Liver (tissue), 9 donors: Measurements from ENCODE around the gene FAM89A. TPM values are rescaled to one million over a fixed set of nuclear protein-coding genes. Genes with fewer than 3 reads are reported as not detected.

Experiments used
- DNase-seq: peaks from one replicate; pipeline ENCODE4 v3.0.0-alpha.2; 2017; ENCODE audit warnings: low spot score
- H3K27ac ChIP-seq, 2 donors: one replicate each; pipeline ENCODE4 v1.7.0; 2013; ENCODE audit warnings: inconsistent platforms in 2 of 2, low read length in 2 of 2, control low read depth in 1 of 2, low read depth in 1 of 2, mild to moderate bottlenecking in 1 of 2
- H3K27me3 ChIP-seq, 4 donors: one replicate each; pipeline versions ENCODE4 v1.6.1 to v1.7.0; 2013; ENCODE audit warnings: low read length in 3 of 4, inconsistent platforms in 1 of 4, mild to moderate bottlenecking in 1 of 4, moderate library complexity in 1 of 4; ENCODE audit not compliant: control insufficient read depth in 4 of 4, insufficient read depth in 4 of 4
- H3K36me3 ChIP-seq, 4 donors: one replicate each; pipeline versions ENCODE4 v1.6.1 to v1.7.0; 2013; ENCODE audit warnings: low read length in 3 of 4, mild to moderate bottlenecking in 3 of 4, low read depth in 1 of 4, moderate library complexity in 1 of 4; ENCODE audit not compliant: control insufficient read depth in 4 of 4, insufficient read depth in 3 of 4
- H3K4me1 ChIP-seq, 4 donors: one replicate each; pipeline versions ENCODE4 v1.6.1 to v1.7.0; 2013; ENCODE audit warnings: low read length in 3 of 4, mild to moderate bottlenecking in 3 of 4, moderate library complexity in 1 of 4; ENCODE audit not compliant: control insufficient read depth in 4 of 4, insufficient read depth in 4 of 4
- H3K4me3 ChIP-seq, 3 donors: one replicate each; pipeline versions ENCODE4 v1.6.1 to v1.7.0; 2013; ENCODE audit warnings: low read length in 3 of 3, control low read depth in 1 of 3, low read depth in 1 of 3, mild to moderate bottlenecking in 1 of 3
- H3K9ac ChIP-seq, 2 donors: one replicate each; pipeline ENCODE4 v1.7.0; 2013; ENCODE audit warnings: low read length in 2 of 2, mild to moderate bottlenecking in 2 of 2, moderate library complexity in 2 of 2, control low read depth in 1 of 2, low read depth in 1 of 2
- H3K9me3 ChIP-seq, 4 donors: one replicate each; pipeline versions ENCODE4 v1.6.1 to v1.7.0; 2013; ENCODE audit warnings: low read length in 3 of 4; ENCODE audit not compliant: control insufficient read depth in 4 of 4
- ATF3 ChIP-seq: IDR thresholded peaks from 2 replicates; pipeline ENCODE4 v1.6.1; 2016; ENCODE audit warnings: antibody characterized with exemption
- CTCF ChIP-seq: fragments of 150-350 bp; IDR thresholded peaks from 2 replicates; pipeline ENCODE4 v1.5.1; 2017; ENCODE audit warnings: improper control_type of control experiment, low read depth, low read length; ENCODE audit not compliant: missing input control
- EGR1 ChIP-seq, 2 donors: IDR thresholded peaks; 2 replicates each; pipeline ENCODE4 v1.6.1; 2016 to 2018; ENCODE audit warnings: antibody characterized with exemption in 2 of 2, low read depth in 2 of 2
- FOXA2 ChIP-seq: IDR thresholded peaks from 2 replicates; pipeline ENCODE4 v1.6.1; 2016; ENCODE audit warnings: antibody characterized with exemption
- GABPA ChIP-seq, 2 donors: IDR thresholded peaks in 1 of 2; conservative IDR thresholded peaks in 1 of 2; 2 replicates each; pipeline ENCODE4 v1.6.1; 2016; ENCODE audit warnings: antibody characterized with exemption in 2 of 2, mild to moderate bottlenecking in 1 of 2, moderate library complexity in 1 of 2
- HNF4A ChIP-seq, 2 donors: conservative IDR thresholded peaks; 2 replicates each; pipeline ENCODE4 v1.6.1; 2016; ENCODE audit warnings: antibody characterized with exemption in 2 of 2, mild to moderate bottlenecking in 2 of 2
- HNF4G ChIP-seq: IDR thresholded peaks from 2 replicates; pipeline ENCODE4 v1.6.1; 2016; ENCODE audit warnings: antibody characterized with exemption
- JUND ChIP-seq, 2 donors: IDR thresholded peaks; 2 replicates each; pipeline ENCODE4 v1.6.1; 2016; ENCODE audit warnings: antibody characterized with exemption in 2 of 2
- NR2F2 ChIP-seq: IDR thresholded peaks from 2 replicates; pipeline ENCODE4 v1.6.1; 2016; ENCODE audit warnings: antibody characterized with exemption
- RAD21 ChIP-seq, 2 donors: IDR thresholded peaks; 2 replicates each; pipeline ENCODE4 v1.6.1; 2016; ENCODE audit warnings: antibody characterized with exemption in 2 of 2, mild to moderate bottlenecking in 2 of 2
- RXRA ChIP-seq, 2 donors: IDR thresholded peaks; 2 replicates each; pipeline ENCODE4 v1.6.1; 2017 to 2018; ENCODE audit warnings: antibody characterized with exemption in 2 of 2, mild to moderate bottlenecking in 1 of 2
- SP1 ChIP-seq: IDR thresholded peaks from 2 replicates; pipeline ENCODE4 v1.6.1; 2018; ENCODE audit warnings: antibody characterized with exemption, mild to moderate bottlenecking
- TAF1 ChIP-seq: conservative IDR thresholded peaks from 2 replicates; pipeline ENCODE4 v1.6.1; 2016; ENCODE audit warnings: antibody characterized with exemption, mild to moderate bottlenecking
- WGBS: extraction: QIAGEN DNeasy Blood & Tissue Kit; methylation state at CpG from one replicate; pipeline ENCODE4 v1.1.7; 2013; 5-methylcytosine and 5-hydroxymethylcytosine counted together
- polyA plus RNA-seq, 2 donors: library from polyadenylated mRNA; stranded (reverse) in 1 of 2; unstranded in 1 of 2; fragments of 200-250 nt in 1 of 2; fragments of >200 nt in 1 of 2; fragmentation: Nextera tagmentation in 1 of 2; extraction: Ambion mirVana in 1 of 2; gene quantifications; one replicate each; pipeline versions ENCODE4 v1.2.1 to v1.2.3, GENCODE V29; 2013 to 2015
- total RNA-seq, 2 donors: library from RNA; depleted of rRNA; stranded (reverse); fragments of >200 nt; gene quantifications; one replicate each; pipeline ENCODE4 v1.2.3, GENCODE V29; 2014
- TF ChIP-seq, protein P1 (sequence below): IDR thresholded peaks from 2 replicates; pipeline ENCODE4 v1.6.1; 2016; ENCODE audit warnings: antibody characterized with exemption
- TF ChIP-seq, protein P2 (sequence below): IDR thresholded peaks from 2 replicates; pipeline ENCODE4 v1.6.1; 2016; ENCODE audit warnings: antibody characterized with exemption, mild to moderate bottlenecking
- TF ChIP-seq, protein P3 (sequence below): IDR thresholded peaks from 2 replicates; pipeline ENCODE4 v1.6.1; 2016; ENCODE audit warnings: antibody characterized with exemption
- donor health status: healthy.
- donor health status: healthy.
- donor health status: healthy.
- donor health status: healthy.
- donor health status: healthy.

FAM89A gene
- total and polyA plus RNA-seq, 4 donors, result 5.3 to 8.8 (median 8.1) TPM

DNA sequence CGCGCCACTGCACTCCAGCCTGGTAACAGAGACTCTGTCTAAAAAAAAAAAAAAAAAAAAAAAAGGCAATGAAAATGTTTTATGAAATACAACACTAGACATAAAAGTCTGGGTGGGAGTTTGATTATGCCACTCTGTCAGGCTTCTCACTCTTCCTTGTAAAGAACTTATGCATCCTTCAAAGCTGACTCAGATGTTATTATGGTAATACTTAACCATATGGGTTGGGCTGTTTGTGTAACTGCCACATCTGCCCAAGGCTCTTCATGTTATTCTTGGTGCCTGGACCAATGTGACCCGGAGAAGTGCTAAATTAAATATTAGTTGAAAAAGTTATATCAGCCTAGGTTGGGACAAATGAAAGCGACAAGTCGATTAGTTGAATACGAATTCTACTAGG lies 23.8 kb downstream of the FAM89A start (continued):
- no peak for TF ChIP-seq ATF3
- TF ChIP-seq HNF4A (conservative IDR thresholded peaks at IDR 0.05), result no peak
- no peak for TF ChIP-seq HNF4G

DNA sequence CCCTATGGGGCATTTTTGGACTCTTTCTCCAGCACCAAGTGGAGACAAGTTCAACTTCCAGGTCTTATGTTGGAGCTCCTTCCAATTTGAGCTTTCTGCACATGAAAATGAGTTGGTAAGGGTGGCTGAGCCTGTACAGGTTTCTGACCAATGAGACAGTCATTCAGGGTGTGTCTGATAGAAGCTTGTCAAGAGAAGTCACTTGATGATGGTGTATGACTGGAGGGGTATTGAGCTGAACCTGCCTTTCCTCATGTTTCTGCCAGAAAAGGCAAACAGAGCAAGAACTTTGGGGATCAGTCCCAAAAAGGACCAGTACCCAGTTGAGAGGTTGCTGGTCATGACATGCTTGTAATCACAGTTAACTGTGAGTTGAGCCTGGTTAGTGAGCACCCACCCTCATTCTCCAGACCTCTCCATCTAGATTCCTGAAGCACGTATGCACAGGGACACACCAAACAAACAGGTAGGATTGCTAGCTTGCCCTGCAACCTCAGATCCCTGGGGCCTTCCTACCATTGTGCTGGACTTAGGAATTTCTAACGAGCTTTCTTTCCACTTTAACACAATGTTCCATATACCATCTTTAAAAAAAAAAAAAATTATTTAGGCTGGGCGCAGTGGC lies 26.6 kb downstream of the FAM89A start:
- Histone ChIP-seq H3K9me3 (peaks cover 0 to 3% (median 0%) of the 10 kb centered on the region in 4 donors), H3K27ac (no peak overlapping the region), H3K4me1 (no peaks in the 10 kb centered on the region), H3K27me3 (no peaks in the 10 kb centered on the region), H3K36me3 (no peaks in the 10 kb centered on the region), H3K9ac (no peak overlapping the region), H3K4me3 (no peak overlapping the region)
- no peak for DNase-seq
- TF ChIP-seq HNF4A (conservative IDR thresholded peaks at IDR 0.05) (no peak), GABPA (IDR thresholded peaks at IDR 0.05 in 1 of 2, conservative IDR thresholded peaks at IDR 0.05 in 1 of 2) (no peak), JUND (IDR thresholded peaks at IDR 0.05) (no peak), NR2F2 (no peak), RXRA (IDR thresholded peaks at IDR 0.05) (no peak), FOXA2 (no peak), TAF1 (no peak), ATF3 (no peak), RAD21 (IDR thresholded peaks at IDR 0.05) (no peak), HNF4G (no peak), EGR1 (IDR thresholded peaks at IDR 0.05; ENCODE audit: low read depth in 2 of 2) (no peak), SP1 (no peak), CTCF (no peak)
- TF ChIP-seq, protein P1, sequence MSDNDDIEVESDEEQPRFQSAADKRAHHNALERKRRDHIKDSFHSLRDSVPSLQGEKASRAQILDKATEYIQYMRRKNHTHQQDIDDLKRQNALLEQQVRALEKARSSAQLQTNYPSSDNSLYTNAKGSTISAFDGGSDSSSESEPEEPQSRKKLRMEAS, result no peak
- TF ChIP-seq, protein P2, sequence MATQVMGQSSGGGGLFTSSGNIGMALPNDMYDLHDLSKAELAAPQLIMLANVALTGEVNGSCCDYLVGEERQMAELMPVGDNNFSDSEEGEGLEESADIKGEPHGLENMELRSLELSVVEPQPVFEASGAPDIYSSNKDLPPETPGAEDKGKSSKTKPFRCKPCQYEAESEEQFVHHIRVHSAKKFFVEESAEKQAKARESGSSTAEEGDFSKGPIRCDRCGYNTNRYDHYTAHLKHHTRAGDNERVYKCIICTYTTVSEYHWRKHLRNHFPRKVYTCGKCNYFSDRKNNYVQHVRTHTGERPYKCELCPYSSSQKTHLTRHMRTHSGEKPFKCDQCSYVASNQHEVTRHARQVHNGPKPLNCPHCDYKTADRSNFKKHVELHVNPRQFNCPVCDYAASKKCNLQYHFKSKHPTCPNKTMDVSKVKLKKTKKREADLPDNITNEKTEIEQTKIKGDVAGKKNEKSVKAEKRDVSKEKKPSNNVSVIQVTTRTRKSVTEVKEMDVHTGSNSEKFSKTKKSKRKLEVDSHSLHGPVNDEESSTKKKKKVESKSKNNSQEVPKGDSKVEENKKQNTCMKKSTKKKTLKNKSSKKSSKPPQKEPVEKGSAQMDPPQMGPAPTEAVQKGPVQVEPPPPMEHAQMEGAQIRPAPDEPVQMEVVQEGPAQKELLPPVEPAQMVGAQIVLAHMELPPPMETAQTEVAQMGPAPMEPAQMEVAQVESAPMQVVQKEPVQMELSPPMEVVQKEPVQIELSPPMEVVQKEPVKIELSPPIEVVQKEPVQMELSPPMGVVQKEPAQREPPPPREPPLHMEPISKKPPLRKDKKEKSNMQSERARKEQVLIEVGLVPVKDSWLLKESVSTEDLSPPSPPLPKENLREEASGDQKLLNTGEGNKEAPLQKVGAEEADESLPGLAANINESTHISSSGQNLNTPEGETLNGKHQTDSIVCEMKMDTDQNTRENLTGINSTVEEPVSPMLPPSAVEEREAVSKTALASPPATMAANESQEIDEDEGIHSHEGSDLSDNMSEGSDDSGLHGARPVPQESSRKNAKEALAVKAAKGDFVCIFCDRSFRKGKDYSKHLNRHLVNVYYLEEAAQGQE, result no peak
- TF ChIP-seq, protein P3, sequence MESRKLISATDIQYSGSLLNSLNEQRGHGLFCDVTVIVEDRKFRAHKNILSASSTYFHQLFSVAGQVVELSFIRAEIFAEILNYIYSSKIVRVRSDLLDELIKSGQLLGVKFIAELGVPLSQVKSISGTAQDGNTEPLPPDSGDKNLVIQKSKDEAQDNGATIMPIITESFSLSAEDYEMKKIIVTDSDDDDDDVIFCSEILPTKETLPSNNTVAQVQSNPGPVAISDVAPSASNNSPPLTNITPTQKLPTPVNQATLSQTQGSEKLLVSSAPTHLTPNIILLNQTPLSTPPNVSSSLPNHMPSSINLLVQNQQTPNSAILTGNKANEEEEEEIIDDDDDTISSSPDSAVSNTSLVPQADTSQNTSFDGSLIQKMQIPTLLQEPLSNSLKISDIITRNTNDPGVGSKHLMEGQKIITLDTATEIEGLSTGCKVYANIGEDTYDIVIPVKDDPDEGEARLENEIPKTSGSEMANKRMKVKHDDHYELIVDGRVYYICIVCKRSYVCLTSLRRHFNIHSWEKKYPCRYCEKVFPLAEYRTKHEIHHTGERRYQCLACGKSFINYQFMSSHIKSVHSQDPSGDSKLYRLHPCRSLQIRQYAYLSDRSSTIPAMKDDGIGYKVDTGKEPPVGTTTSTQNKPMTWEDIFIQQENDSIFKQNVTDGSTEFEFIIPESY, result no peak
- WGBS, result 81% methylated on average over 3 of the region's 3 CpGs
